Stomach (tissue), 4 donors: Measurements from ENCODE around the gene UBE2O.

Experiments
- CTCF ChIP-seq, 7 experiments: fragments of 450-650 bp in 4 of 7; fragments of 200-600 bp in 3 of 7; sonication (generic) in 3 of 7; IDR thresholded peaks; one replicate each; pipeline ENCODE4 v1.5.1; 2016 to 2019; ENCODE audit warnings: antibody characterized with exemption in 7 of 7, control low read depth in 2 of 7, mild to moderate bottlenecking in 1 of 7
- EP300 ChIP-seq: sonication (generic); formaldehyde crosslinking; IDR thresholded peaks from one replicate; pipeline ENCODE4 v1.6.1; 2017; ENCODE audit warnings: antibody characterized with exemption
- POLR2A ChIP-seq, 4 donors: fragments of 450-650 bp; IDR thresholded peaks; one replicate each; pipeline ENCODE4 v1.6.1; 2016; ENCODE audit warnings: antibody characterized with exemption in 4 of 4, control low read depth in 2 of 4, mild to moderate bottlenecking in 1 of 4, moderate library complexity in 1 of 4
- POLR2AphosphoS5 ChIP-seq, 3 donors: sonication (generic); formaldehyde crosslinking; IDR thresholded peaks; one replicate each; pipeline ENCODE4 v1.6.1; 2016; ENCODE audit warnings: antibody characterized with exemption in 3 of 3

GRCh38 chr17:76354317-76354729 is 98.6 kb downstream of the UBE2O start:
- TF ChIP-seq POLR2A (IDR thresholded peaks at IDR 0.05) (no peak), CTCF (IDR thresholded peaks at IDR 0.05) (no peak), EP300 (no peak), POLR2AphosphoS5 (IDR thresholded peaks at IDR 0.05) (no peak)
